Transverse colon (tissue), 4 donors: ENCODE results near the gene MS4A10.

Experiments
- CTCF ChIP-seq, 5 experiments: fragments of 200-600 bp in 3 of 5; fragments of 450-650 bp in 2 of 5; sonication (generic) in 3 of 5; IDR thresholded peaks; 1 replicate in 2 of 5; 2 replicates in 3 of 5; pipeline ENCODE4 v1.5.1; 2016 to 2017; ENCODE audit warnings: antibody characterized with exemption in 5 of 5, inconsistent platforms in 3 of 5, mild to moderate bottlenecking in 2 of 5, moderate library complexity in 1 of 5
- POLR2A ChIP-seq: fragments of 450-650 bp; IDR thresholded peaks from one replicate; pipeline ENCODE4 v1.6.1; 2016; ENCODE audit warnings: antibody characterized with exemption, mild to moderate bottlenecking, moderate library complexity
- POLR2AphosphoS5 ChIP-seq, 3 donors: sonication (generic); formaldehyde crosslinking; IDR thresholded peaks; one replicate each; pipeline ENCODE4 v1.6.1; 2016; ENCODE audit warnings: antibody characterized with exemption in 3 of 3

GRCh38 chr11:60818057-60818456 lies 32.9 kb downstream of the MS4A10 start:
- TF ChIP-seq POLR2AphosphoS5 (IDR thresholded peaks at IDR 0.05): no peak
- no peak for TF ChIP-seq POLR2A
- TF ChIP-seq CTCF (IDR thresholded peaks at IDR 0.05): no peak
